Gastrocnemius medialis (tissue), 4 donors: ENCODE measurements around the gene CCDC192.

Experiments
- POLR2A ChIP-seq, 2 donors: fragments of 450-650 bp; IDR thresholded peaks; one replicate each; pipeline ENCODE4 v1.6.1; 2017; ENCODE audit warnings: antibody characterized with exemption in 2 of 2, mild to moderate bottlenecking in 2 of 2, moderate library complexity in 2 of 2
- TF ChIP-seq, protein P1 (sequence below), 5 experiments: fragments of 450-650 bp in 3 of 5; fragments of 200-600 bp in 2 of 5; sonication (generic) in 2 of 5; IDR thresholded peaks in 4 of 5; conservative IDR thresholded peaks in 1 of 5; 1 replicate in 4 of 5; 2 replicates in 1 of 5; pipeline ENCODE4 v1.5.1; 2016 to 2019; ENCODE audit warnings: antibody characterized with exemption in 5 of 5, mild to moderate bottlenecking in 3 of 5, moderate library complexity in 3 of 5

DNA sequence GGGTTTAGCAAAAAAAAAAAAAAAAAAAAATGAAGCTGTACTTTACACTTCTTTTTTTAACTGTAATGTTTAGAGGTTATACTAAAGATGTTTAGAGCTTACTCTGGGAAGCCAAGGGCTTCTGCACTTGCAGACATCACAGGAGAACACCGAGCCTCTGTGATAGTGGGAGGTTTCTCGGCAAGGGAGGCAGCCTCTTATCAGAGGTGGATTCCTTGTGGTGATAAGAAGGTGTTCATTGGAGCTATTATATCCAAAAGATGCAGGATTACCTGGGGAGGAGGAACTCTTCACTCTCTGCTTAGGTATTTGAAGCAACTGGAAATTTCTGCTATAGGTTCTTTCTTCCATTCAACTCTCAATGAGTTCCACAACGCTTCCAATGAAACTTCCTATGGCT, 209.2 kb downstream of the CCDC192 start:
- TF ChIP-seq, protein P1, sequence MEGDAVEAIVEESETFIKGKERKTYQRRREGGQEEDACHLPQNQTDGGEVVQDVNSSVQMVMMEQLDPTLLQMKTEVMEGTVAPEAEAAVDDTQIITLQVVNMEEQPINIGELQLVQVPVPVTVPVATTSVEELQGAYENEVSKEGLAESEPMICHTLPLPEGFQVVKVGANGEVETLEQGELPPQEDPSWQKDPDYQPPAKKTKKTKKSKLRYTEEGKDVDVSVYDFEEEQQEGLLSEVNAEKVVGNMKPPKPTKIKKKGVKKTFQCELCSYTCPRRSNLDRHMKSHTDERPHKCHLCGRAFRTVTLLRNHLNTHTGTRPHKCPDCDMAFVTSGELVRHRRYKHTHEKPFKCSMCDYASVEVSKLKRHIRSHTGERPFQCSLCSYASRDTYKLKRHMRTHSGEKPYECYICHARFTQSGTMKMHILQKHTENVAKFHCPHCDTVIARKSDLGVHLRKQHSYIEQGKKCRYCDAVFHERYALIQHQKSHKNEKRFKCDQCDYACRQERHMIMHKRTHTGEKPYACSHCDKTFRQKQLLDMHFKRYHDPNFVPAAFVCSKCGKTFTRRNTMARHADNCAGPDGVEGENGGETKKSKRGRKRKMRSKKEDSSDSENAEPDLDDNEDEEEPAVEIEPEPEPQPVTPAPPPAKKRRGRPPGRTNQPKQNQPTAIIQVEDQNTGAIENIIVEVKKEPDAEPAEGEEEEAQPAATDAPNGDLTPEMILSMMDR (IDR thresholded peaks at IDR 0.05 in 4 of 5, conservative IDR thresholded peaks at IDR 0.05 in 1 of 5), result no peak
- TF ChIP-seq POLR2A (IDR thresholded peaks at IDR 0.05), result no peak
